ENCODE results near the gene NDUFS7. TPM values are rescaled to one million over a fixed set of nuclear protein-coding genes. Genes with fewer than 3 reads are reported as not detected.

The NDUFS7 gene
- total and polyA plus RNA-seq, 2 donors (not counting 3 experiments of a cell fraction or from before 2014, with no cell fraction given) = 101 to 224 TPM

DNA sequence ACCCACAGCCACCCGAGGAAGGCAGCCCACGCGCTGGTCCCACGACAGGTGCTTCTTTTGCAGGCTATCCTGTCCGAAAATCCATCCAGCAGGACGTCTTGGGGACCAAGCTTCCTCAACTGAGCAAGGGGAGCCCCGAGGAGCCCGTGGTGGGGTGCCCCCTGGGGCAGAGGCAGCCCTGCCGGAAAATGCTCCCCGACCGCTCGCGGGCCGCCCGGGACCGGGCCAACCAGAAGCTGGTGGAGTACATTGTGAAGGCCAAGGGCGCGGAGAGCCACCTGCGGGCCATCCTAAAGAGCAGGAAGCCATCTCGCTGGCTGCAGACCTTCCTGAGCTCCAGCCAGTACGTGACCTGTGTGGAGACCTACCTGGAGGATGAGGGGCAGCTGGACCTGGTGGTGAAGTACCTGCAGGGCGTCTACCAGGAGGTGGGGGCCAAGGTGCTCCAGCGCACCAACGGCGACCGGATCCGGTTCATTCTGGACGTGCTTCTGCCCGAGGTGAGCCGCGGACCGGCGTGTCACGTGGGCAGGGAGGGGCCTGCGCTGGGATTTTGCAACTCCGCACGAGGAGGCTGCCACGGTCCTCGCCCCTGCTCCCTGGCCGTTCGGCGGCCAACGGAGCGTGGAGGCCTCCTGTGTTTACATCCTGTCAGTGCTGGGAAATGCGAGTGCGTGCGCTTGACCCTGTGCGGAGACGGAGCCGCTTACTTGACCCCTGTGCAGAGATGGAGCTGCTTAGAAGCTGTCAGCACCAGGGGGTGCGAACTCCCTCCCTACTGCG, 12.9 kb upstream of the NDUFS7 start:
- Histone ChIP-seq H3K27ac (ENCODE audit: insufficient read depth, low read depth, low read length) (no peak overlapping the region), H4K20me1 (replicated peaks; ENCODE audit: control insufficient read depth, extremely low read depth, insufficient read depth, low read length) (no peaks in the 10 kb centered on the region), H3K4me3 (replicated peaks in 1 of 3; ENCODE audit: insufficient read depth in 1 of 3, low read depth in 1 of 3, low read length in 3 of 3) (no peak overlapping the region), H3K36me3 (ENCODE audit: control insufficient read depth in 2 of 2, extremely low read depth in 1 of 2, insufficient read depth in 2 of 2, low read length in 2 of 2) (peaks cover 4 to 51% of the 10 kb centered on the region in 2 experiments), H3K9me3 (replicated peaks; ENCODE audit: control insufficient read depth, insufficient read depth, low read length) (no peaks in the 10 kb centered on the region), H3K4me1 (ENCODE audit: control insufficient read depth, extremely low read depth, insufficient read depth, low read length) (no peaks in the 10 kb centered on the region), H2AFZ (ENCODE audit: low read depth, low read length) (no peak overlapping the region), H3K4me2 (ENCODE audit: insufficient read depth, low read length) (no peak overlapping the region), H3K79me2 (ENCODE audit: control insufficient read depth, insufficient read depth, low read length) (no peaks in the 10 kb centered on the region), H3K9me1 (replicated peaks; ENCODE audit: control insufficient read depth, extremely low read depth, insufficient read depth, low read length) (no peaks in the 10 kb centered on the region), H3K27me3 (ENCODE audit: control insufficient read depth in 2 of 2, insufficient read depth in 2 of 2, low read length in 2 of 2) (no peaks in the 10 kb centered on the region), H3K9ac (replicated peaks; ENCODE audit: extremely low read depth, insufficient read depth, low read length) (no peak overlapping the region)
- no peak for FAIRE-seq
- POLR2A ChIA-PET = no interaction called here
- intact Hi-C loops (cut with micrococcal nuclease) = no loop called here
- CTCF ChIA-PET = interaction anchor here (1.5 to 5.0 kb wide), 4 partner anchors 13 to 126 kb away, joined by 3 to 31 read pairs (median 13); partner anchors contain the start of gene NDUFS7
- BruUV-seq (replicated peaks) = no TSS peak
- no peak for TF ChIP-seq JUN (IDR thresholded peaks at IDR 0.05; ENCODE audit: borderline replicate concordance, insufficient read depth, insufficient read length, low read depth)
- TF ChIP-seq GATA2 (IDR thresholded peaks at IDR 0.05; ENCODE audit: insufficient read depth, insufficient read length, low read depth, low read length) = no peak
- TF ChIP-seq FOS (IDR thresholded peaks at IDR 0.05; ENCODE audit: borderline replicate concordance, insufficient read depth, low read length) = no peak
- TF ChIP-seq, protein P1, sequence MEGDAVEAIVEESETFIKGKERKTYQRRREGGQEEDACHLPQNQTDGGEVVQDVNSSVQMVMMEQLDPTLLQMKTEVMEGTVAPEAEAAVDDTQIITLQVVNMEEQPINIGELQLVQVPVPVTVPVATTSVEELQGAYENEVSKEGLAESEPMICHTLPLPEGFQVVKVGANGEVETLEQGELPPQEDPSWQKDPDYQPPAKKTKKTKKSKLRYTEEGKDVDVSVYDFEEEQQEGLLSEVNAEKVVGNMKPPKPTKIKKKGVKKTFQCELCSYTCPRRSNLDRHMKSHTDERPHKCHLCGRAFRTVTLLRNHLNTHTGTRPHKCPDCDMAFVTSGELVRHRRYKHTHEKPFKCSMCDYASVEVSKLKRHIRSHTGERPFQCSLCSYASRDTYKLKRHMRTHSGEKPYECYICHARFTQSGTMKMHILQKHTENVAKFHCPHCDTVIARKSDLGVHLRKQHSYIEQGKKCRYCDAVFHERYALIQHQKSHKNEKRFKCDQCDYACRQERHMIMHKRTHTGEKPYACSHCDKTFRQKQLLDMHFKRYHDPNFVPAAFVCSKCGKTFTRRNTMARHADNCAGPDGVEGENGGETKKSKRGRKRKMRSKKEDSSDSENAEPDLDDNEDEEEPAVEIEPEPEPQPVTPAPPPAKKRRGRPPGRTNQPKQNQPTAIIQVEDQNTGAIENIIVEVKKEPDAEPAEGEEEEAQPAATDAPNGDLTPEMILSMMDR (IDR thresholded peaks at IDR 0.05; ENCODE audit: extremely low read depth in 1 of 2, insufficient read depth in 1 of 2, low read depth in 1 of 2, low read length in 2 of 2) = no peak
- TF ChIP-seq, protein P2, sequence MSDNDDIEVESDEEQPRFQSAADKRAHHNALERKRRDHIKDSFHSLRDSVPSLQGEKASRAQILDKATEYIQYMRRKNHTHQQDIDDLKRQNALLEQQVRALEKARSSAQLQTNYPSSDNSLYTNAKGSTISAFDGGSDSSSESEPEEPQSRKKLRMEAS (IDR thresholded peaks at IDR 0.05; ENCODE audit: insufficient read depth, insufficient read length) = no peak
- TF ChIP-seq POLR2AphosphoS5 (IDR thresholded peaks at IDR 0.05; ENCODE audit: insufficient read depth, low read depth, low read length) = no peak
- TF ChIP-seq MYC (IDR thresholded peaks at IDR 0.05; ENCODE audit: low read depth, low read length) = no peak
- no peak for TF ChIP-seq EZH2 (IDR thresholded peaks at IDR 0.05; ENCODE audit: borderline replicate concordance, low read depth, low read length, severe bottlenecking)
- no peak for TF ChIP-seq POLR2A (IDR thresholded peaks at IDR 0.05; ENCODE audit: low read depth, low read length)
- dilution Hi-C loops (cut with MboI; ENCODE audit: extremely low pct_ligation_motif_present, low sequenced_read_pairs) = no loop called here
- no peak for DNase-seq (ENCODE audit: low read depth, low spot score)
